Measurements from ENCODE around the gene SLC38A11. TPM values are rescaled to one million over a fixed set of nuclear protein-coding genes. Genes with fewer than 3 reads are reported as not detected.

Gene SLC38A11
- total and polyA plus RNA-seq, 2 experiments from 2014 or later, result not detected

DNA sequence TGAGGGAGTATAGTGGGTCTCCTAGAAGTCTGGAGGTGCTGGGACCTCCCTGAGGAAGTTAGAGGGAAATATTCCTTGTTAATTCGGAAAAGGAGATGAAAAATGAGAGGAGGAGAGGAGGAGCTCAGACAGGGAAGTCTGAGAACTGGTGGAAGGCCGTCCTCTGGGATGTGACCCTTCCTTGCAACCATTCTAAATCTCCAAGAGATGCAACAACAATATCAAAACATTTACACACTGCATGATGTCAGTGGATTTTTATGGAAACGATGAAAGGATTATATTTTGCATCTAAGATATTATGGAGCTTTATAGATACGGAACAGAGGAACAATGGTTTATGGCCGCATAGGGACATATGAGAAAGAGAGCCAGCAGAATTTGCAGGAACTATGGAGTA, 63.9 kb downstream of the SLC38A11 start:
- Histone ChIP-seq H4K20me1 (replicated peaks; ENCODE audit: insufficient read depth) (no peaks in the 10 kb centered on the region), H3K4me3 (no peak overlapping the region), H3K4me2 (no peak overlapping the region), H3K79me2 (replicated peaks; ENCODE audit: insufficient read depth) (no peaks in the 10 kb centered on the region), H3F3A (replicated peaks; ENCODE audit: low read depth) (no peaks in the 10 kb centered on the region), H3K36me3 (ENCODE audit: insufficient read depth) (no peaks in the 10 kb centered on the region), H3K27me3 (ENCODE audit: insufficient read depth) (no peaks in the 10 kb centered on the region), H2AFZ (peak overlapping the region; percentile 67; the same call in 1 of the 2 replicates), H3K4me1 (ENCODE audit: insufficient read depth) (no peaks in the 10 kb centered on the region), H3K27ac (ENCODE audit: low read depth) (no peak overlapping the region), H3K9me2 (ENCODE audit: insufficient read depth) (no peaks in the 10 kb centered on the region; the same call in none of the 2 replicates)
- Mint-ChIP-seq H3K27me3 (ENCODE audit: insufficient read depth, low read depth, poor library complexity) (no peaks in the 10 kb centered on the region), H3K27ac (no peak overlapping the region), H3K4me3 (no peak overlapping the region), H3K9me3 (no peaks in the 10 kb centered on the region), H3K4me1 (no peaks in the 10 kb centered on the region), H3K36me3 (ENCODE audit: low read depth) (no peaks in the 10 kb centered on the region)
- ATAC-seq, result no peak
- no peak for DNase-seq (ENCODE audit: low spot score)
- no peak for TF ChIP-seq STAT1 (IDR thresholded peaks at IDR 0.05; ENCODE audit: unreplicated experiment)
- TF ChIP-seq, protein P1, sequence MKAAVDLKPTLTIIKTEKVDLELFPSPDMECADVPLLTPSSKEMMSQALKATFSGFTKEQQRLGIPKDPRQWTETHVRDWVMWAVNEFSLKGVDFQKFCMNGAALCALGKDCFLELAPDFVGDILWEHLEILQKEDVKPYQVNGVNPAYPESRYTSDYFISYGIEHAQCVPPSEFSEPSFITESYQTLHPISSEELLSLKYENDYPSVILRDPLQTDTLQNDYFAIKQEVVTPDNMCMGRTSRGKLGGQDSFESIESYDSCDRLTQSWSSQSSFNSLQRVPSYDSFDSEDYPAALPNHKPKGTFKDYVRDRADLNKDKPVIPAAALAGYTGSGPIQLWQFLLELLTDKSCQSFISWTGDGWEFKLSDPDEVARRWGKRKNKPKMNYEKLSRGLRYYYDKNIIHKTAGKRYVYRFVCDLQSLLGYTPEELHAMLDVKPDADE (IDR thresholded peaks at IDR 0.05), result no peak

DNA sequence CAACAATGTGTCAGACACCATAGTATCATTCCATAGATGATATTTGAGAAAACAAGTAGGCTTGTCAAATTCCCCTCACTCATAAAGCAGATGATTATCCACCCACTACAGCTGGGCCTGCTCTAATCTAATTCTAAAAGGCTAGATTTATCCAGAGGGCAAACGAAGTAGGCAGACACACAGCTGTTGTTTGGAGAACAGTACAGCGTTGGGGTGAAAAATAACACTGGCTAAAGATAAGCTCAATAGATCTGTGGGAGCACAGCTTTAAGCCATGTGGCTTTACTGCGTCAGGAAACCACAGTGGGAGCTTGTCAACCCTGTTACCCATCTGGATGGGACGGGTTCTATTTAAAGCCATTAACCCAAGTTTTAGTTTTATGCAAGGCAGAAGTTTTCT, 64.8 kb downstream of the SLC38A11 start:
- Mint-ChIP-seq H3K36me3 (ENCODE audit: low read depth) (no peaks in the 10 kb centered on the region), H3K27ac (no peak overlapping the region), H3K27me3 (ENCODE audit: insufficient read depth, low read depth, poor library complexity) (no peaks in the 10 kb centered on the region), H3K4me1 (no peaks in the 10 kb centered on the region), H3K4me3 (no peak overlapping the region), H3K9me3 (no peaks in the 10 kb centered on the region)
- Histone ChIP-seq H4K20me1 (replicated peaks; ENCODE audit: insufficient read depth) (no peaks in the 10 kb centered on the region), H3K4me1 (ENCODE audit: insufficient read depth) (no peaks in the 10 kb centered on the region), H3F3A (replicated peaks; ENCODE audit: low read depth) (no peaks in the 10 kb centered on the region), H3K4me2 (no peak overlapping the region), H3K9me2 (ENCODE audit: insufficient read depth) (no peaks in the 10 kb centered on the region; the same call in none of the 2 replicates), H3K36me3 (ENCODE audit: insufficient read depth) (no peaks in the 10 kb centered on the region), H3K4me3 (no peak overlapping the region), H3K27me3 (ENCODE audit: insufficient read depth) (no peaks in the 10 kb centered on the region), H2AFZ (peak overlapping the region; percentile 83), H3K79me2 (replicated peaks; ENCODE audit: insufficient read depth) (no peaks in the 10 kb centered on the region), H3K27ac (ENCODE audit: low read depth) (no peak overlapping the region)
- DNase-seq (ENCODE audit: low spot score) (no peak), ATAC-seq (no peak)
- TF ChIP-seq NANOG (IDR thresholded peaks at IDR 0.05; ENCODE audit: borderline replicate concordance) (no peak), STAT1 (IDR thresholded peaks at IDR 0.05; ENCODE audit: unreplicated experiment) (no peak), EZH2phosphoT487 (IDR thresholded peaks at IDR 0.05; ENCODE audit: unreplicated experiment) (no peak), ZNF114 (CRISPR knock-in tag; IDR thresholded peaks at IDR 0.05) (no peak), CREB1 (CRISPR knock-in tag; IDR thresholded peaks at IDR 0.05; ENCODE audit: low read depth) (no peak), ZNF331 (CRISPR knock-in tag; IDR thresholded peaks at IDR 0.05; ENCODE audit: low read depth) (no peak), POLR2AphosphoS5 (IDR thresholded peaks at IDR 0.05; ENCODE audit: low read depth) (no peak), EZH2 (IDR thresholded peaks at IDR 0.05; ENCODE audit: low read depth, unreplicated experiment) (no peak), JUNB (IDR thresholded peaks at IDR 0.05; ENCODE audit: unreplicated experiment) (no peak)
- TF ChIP-seq, protein P1 (IDR thresholded peaks at IDR 0.05), result no peak
- TF ChIP-seq, protein P2, sequence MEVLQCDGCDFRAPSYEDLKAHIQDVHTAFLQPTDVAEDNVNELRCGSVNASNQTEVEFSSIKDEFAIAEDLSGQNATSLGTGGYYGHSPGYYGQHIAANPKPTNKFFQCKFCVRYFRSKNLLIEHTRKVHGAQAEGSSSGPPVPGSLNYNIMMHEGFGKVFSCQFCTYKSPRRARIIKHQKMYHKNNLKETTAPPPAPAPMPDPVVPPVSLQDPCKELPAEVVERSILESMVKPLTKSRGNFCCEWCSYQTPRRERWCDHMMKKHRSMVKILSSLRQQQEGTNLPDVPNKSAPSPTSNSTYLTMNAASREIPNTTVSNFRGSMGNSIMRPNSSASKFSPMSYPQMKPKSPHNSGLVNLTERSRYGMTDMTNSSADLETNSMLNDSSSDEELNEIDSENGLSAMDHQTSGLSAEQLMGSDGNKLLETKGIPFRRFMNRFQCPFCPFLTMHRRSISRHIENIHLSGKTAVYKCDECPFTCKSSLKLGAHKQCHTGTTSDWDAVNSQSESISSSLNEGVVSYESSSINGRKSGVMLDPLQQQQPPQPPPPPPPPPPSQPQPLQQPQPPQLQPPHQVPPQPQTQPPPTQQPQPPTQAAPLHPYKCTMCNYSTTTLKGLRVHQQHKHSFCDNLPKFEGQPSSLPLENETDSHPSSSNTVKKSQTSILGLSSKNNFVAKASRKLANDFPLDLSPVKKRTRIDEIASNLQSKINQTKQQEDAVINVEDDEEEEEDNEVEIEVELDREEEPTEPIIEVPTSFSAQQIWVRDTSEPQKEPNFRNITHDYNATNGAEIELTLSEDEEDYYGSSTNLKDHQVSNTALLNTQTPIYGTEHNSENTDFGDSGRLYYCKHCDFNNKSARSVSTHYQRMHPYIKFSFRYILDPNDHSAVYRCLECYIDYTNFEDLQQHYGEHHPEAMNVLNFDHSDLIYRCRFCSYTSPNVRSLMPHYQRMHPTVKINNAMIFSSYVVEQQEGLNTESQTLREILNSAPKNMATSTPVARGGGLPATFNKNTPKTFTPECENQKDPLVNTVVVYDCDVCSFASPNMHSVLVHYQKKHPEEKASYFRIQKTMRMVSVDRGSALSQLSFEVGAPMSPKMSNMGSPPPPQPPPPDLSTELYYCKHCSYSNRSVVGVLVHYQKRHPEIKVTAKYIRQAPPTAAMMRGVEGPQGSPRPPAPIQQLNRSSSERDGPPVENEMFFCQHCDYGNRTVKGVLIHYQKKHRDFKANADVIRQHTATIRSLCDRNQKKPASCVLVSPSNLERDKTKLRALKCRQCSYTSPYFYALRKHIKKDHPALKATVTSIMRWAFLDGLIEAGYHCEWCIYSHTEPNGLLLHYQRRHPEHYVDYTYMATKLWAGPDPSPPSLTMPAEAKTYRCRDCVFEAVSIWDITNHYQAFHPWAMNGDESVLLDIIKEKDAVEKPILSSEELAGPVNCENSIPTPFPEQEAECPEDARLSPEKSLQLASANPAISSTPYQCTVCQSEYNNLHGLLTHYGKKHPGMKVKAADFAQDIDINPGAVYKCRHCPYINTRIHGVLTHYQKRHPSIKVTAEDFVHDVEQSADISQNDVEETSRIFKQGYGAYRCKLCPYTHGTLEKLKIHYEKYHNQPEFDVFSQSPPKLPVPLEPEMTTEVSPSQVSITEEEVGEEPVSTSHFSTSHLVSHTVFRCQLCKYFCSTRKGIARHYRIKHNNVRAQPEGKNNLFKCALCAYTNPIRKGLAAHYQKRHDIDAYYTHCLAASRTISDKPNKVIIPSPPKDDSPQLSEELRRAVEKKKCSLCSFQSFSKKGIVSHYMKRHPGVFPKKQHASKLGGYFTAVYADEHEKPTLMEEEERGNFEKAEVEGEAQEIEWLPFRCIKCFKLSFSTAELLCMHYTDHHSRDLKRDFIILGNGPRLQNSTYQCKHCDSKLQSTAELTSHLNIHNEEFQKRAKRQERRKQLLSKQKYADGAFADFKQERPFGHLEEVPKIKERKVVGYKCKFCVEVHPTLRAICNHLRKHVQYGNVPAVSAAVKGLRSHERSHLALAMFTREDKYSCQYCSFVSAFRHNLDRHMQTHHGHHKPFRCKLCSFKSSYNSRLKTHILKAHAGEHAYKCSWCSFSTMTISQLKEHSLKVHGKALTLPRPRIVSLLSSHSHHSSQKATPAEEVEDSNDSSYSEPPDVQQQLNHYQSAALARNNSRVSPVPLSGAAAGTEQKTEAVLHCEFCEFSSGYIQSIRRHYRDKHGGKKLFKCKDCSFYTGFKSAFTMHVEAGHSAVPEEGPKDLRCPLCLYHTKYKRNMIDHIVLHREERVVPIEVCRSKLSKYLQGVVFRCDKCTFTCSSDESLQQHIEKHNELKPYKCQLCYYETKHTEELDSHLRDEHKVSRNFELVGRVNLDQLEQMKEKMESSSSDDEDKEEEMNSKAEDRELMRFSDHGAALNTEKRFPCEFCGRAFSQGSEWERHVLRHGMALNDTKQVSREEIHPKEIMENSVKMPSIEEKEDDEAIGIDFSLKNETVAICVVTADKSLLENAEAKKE (CRISPR knock-in tag; IDR thresholded peaks at IDR 0.05), result no peak
- TF ChIP-seq, protein P3, sequence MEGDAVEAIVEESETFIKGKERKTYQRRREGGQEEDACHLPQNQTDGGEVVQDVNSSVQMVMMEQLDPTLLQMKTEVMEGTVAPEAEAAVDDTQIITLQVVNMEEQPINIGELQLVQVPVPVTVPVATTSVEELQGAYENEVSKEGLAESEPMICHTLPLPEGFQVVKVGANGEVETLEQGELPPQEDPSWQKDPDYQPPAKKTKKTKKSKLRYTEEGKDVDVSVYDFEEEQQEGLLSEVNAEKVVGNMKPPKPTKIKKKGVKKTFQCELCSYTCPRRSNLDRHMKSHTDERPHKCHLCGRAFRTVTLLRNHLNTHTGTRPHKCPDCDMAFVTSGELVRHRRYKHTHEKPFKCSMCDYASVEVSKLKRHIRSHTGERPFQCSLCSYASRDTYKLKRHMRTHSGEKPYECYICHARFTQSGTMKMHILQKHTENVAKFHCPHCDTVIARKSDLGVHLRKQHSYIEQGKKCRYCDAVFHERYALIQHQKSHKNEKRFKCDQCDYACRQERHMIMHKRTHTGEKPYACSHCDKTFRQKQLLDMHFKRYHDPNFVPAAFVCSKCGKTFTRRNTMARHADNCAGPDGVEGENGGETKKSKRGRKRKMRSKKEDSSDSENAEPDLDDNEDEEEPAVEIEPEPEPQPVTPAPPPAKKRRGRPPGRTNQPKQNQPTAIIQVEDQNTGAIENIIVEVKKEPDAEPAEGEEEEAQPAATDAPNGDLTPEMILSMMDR (conservative IDR thresholded peaks at IDR 0.05; ENCODE audit: low read depth in 2 of 2), result no peak

Data from GM23338 (cell line).